Calu3 (cell line): Measurements from ENCODE around the gene MFNG. TPM values are rescaled to one million over a fixed set of nuclear protein-coding genes. Genes with fewer than 3 reads are reported as not detected.
A peak's percentile ranks its signal among the peaks of the same experiment; 100 is the strongest.
"Not testable (repeated sequence)": the region's sequence is repeated elsewhere in the genome, so short reads cannot be mapped to it uniquely, and the experiment has no call there.

Source experiments
- BruUV-seq: library from RNA; stranded (reverse); fragments of 400-500 nt; replicated peaks from 2 replicates; lab custom pipeline; 2021; lab: Mats Ljungman, UMichigan
- CTCF ChIA-PET: fragments of 300-600 bp; sonication (Branson Sonifier 250); formaldehyde crosslinking; loops from one replicate; lab custom pipeline; 2022; ENCODE audit warnings: antibody characterized with exemption; lab: Charles Lee
- DNase-seq: peaks from one replicate; pipeline ENCODE4 v3.0.0; 2022
- H3K27ac Mint-ChIP-seq: one replicate; pipeline ENCODE4 v1.8.0; 2022; ENCODE audit warnings: mixed read lengths; ENCODE audit not compliant: unreplicated experiment
- H3K27me3 Mint-ChIP-seq: one replicate; pipeline ENCODE4 v1.8.0; 2022; ENCODE audit warnings: mixed read lengths; ENCODE audit not compliant: unreplicated experiment
- H3K36me3 Mint-ChIP-seq: one replicate; pipeline ENCODE4 v1.8.0; 2022; ENCODE audit warnings: mild to moderate bottlenecking, moderate library complexity, mixed read lengths; ENCODE audit not compliant: insufficient read depth, unreplicated experiment
- H3K4me1 Mint-ChIP-seq: one replicate; pipeline ENCODE4 v1.8.0; 2022; ENCODE audit warnings: mild to moderate bottlenecking, low read depth, mixed read lengths; ENCODE audit not compliant: unreplicated experiment
- H3K4me3 Mint-ChIP-seq: one replicate; pipeline ENCODE4 v1.8.0; 2022; ENCODE audit warnings: mild to moderate bottlenecking, low read depth, moderate library complexity, mixed read lengths; ENCODE audit not compliant: unreplicated experiment
- H3K9me3 Mint-ChIP-seq: one replicate; pipeline ENCODE4 v1.8.0; 2022; ENCODE audit warnings: low read depth, mixed read lengths; ENCODE audit not compliant: unreplicated experiment
- CTCF ChIP-seq: fragments of 200-600 bp; IDR thresholded peaks from one replicate; pipeline ENCODE4 v1.8.0; 2022; ENCODE audit warnings: antibody characterized with exemption; ENCODE audit not compliant: unreplicated experiment
- intact Hi-C: fragments of 100-400 bp; cut with micrococcal nuclease; formaldehyde crosslinking; loops from one replicate; pipeline ENCODE4 v1.10.0; 2022; ENCODE audit not compliant: unreplicated experiment
- total RNA-seq: library from RNA; stranded (reverse); gene quantifications from 2 replicates; pipeline ENCODE4 v1.2.3, GENCODE V29; 2022

The MFNG gene
- total RNA-seq, 1 experiment from 2014 or later: 22.1 TPM

- CTCF ChIA-PET: interaction anchor here (0.6 to 1.8 kb wide), 17 partner anchors 14 to 229 kb away, joined by 3 to 13 read pairs (median 5); partner anchors contain the start of genes MFNG and RAC2
- no peaks in the 10 kb centered on the region for H3K4me1 Mint-ChIP-seq
- intact Hi-C loops: no loop called here
- no peaks in the 10 kb centered on the region for H3K9me3 Mint-ChIP-seq
- no TSS peak for BruUV-seq
- peak; percentile 77 for DNase-seq
- H3K27ac Mint-ChIP-seq: no peak overlapping the region
- TF ChIP-seq CTCF: peak; percentile 77
- H3K4me3 Mint-ChIP-seq: no peak overlapping the region
- no peaks in the 10 kb centered on the region for H3K27me3 Mint-ChIP-seq
- H3K36me3 Mint-ChIP-seq: peaks cover 8% of the 10 kb centered on the region
Observed at GRCh38 chr22:37472418-37473006, 13.7 kb downstream of the MFNG start.

DNA sequence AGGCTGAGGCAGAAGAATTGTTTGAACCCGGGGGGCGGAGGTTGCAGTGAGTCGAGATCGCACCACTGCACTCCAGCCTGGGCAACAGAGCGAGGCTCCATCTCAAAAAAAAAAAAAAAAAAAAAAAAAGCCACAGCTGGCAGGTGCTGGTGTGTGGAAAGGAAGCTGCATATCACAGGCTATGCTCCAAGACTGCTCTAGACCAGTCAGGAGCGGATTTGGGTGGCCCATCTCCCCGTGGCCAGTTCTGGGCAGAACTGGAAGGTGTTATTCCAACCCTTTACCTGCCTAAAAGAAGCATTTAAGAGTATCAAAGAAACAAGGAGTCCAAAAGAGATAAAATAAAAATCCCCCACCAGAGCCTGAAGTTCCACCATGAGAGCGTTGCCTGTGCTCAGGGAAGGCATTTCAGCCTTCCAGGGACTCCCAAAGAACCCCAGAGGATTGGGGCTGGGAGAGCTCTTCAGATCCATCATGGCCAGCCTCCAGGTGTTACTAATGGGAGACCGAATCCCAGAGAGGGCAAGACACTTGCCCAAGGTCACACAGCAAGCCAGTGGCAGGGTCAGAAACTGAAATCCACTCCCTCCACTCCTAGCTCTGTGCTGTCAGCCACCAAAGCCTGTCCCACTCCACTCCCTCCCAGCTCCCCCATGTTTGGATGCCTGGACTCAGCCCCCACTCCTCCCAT, 14.3 kb downstream of the MFNG start:
- TF ChIP-seq CTCF: no peak
- intact Hi-C loops: no loop called here
- H3K27ac Mint-ChIP-seq: no peak overlapping the region
- no TSS peak for BruUV-seq
- CTCF ChIA-PET: interaction anchor here (0.8 to 1.8 kb wide), 13 partner anchors 15 to 148 kb away, joined by 3 to 13 read pairs (median 5); partner anchors contain the start of gene MFNG
- H3K4me1 Mint-ChIP-seq: no peaks in the 10 kb centered on the region
- H3K27me3 Mint-ChIP-seq: no peaks in the 10 kb centered on the region
- no peak for DNase-seq
- peaks cover 8% of the 10 kb centered on the region for H3K36me3 Mint-ChIP-seq
- H3K4me3 Mint-ChIP-seq: no peak overlapping the region
- H3K9me3 Mint-ChIP-seq: no peaks in the 10 kb centered on the region

DNA sequence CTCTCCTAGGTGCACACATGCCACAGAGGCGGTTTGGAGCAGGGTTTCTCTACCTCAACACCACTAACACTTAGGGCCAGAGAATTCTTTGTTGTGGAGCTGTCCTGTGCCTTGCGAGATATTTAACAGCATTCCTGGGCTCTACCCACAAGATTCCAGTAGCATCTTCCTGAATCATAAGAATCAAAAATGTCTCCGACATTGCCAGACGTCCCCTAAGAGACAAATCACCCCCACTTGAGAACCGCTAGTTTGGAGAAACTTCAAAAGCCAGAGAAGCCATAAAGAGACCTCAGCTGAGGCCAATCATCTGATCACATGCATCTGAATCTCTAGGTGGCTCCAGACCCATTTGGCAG, 16.1 kb downstream of the MFNG start:
- BruUV-seq: no TSS peak
- CTCF ChIA-PET: no interaction called here
- no peak overlapping the region for H3K4me3 Mint-ChIP-seq
- no peaks in the 10 kb centered on the region for H3K27me3 Mint-ChIP-seq
- intact Hi-C loops: no loop called here
- DNase-seq: no peak
- H3K4me1 Mint-ChIP-seq: no peaks in the 10 kb centered on the region
- H3K9me3 Mint-ChIP-seq: no peaks in the 10 kb centered on the region
- peaks cover 8% of the 10 kb centered on the region for H3K36me3 Mint-ChIP-seq
- H3K27ac Mint-ChIP-seq: no peak overlapping the region
- no peak for TF ChIP-seq CTCF

GRCh38 chr22:37469416-37470086, 16.6 kb downstream of the MFNG start:
- no peak overlapping the region for H3K4me3 Mint-ChIP-seq
- no peaks in the 10 kb centered on the region for H3K27me3 Mint-ChIP-seq
- H3K36me3 Mint-ChIP-seq: peaks cover 8% of the 10 kb centered on the region
- no TSS peak for BruUV-seq
- CTCF ChIA-PET: interaction anchor here (0.6 kb wide), 1 partner anchor 69 kb away, joined by 3 read pairs; no protein-coding TSS in a partner anchor
- no peaks in the 10 kb centered on the region for H3K4me1 Mint-ChIP-seq
- intact Hi-C loops: no loop called here
- no peak for TF ChIP-seq CTCF
- H3K9me3 Mint-ChIP-seq: no peaks in the 10 kb centered on the region
- DNase-seq: no peak
- no peak overlapping the region for H3K27ac Mint-ChIP-seq

GRCh38 chr22:37468201-37468695, 17.9 kb downstream of the MFNG start:
- not testable (repeated sequence) for H3K27ac Mint-ChIP-seq, H3K4me3 Mint-ChIP-seq, BruUV-seq

More at GRCh38 chr22:37468201-37468695, 17.9 kb downstream of the MFNG start:
- H3K9me3 Mint-ChIP-seq, H3K4me1 Mint-ChIP-seq, H3K27me3 Mint-ChIP-seq, H3K36me3 Mint-ChIP-seq, intact Hi-C loops, DNase-seq: not testable (repeated sequence)
- CTCF ChIA-PET: interaction anchor here (0.6 to 0.7 kb wide), 2 partner anchors 37 to 1412 kb away, joined by 4 to 5 read pairs; no protein-coding TSS in a partner anchor
